Liver (tissue), 3 donors: ENCODE results near the gene RFT1.

Experiments used
- EGR1 ChIP-seq, 2 donors: IDR thresholded peaks; 2 replicates each; pipeline ENCODE4 v1.6.1; 2016 to 2018; ENCODE audit warnings: antibody characterized with exemption in 2 of 2, low read depth in 2 of 2
- FOXA2 ChIP-seq: IDR thresholded peaks from 2 replicates; pipeline ENCODE4 v1.6.1; 2016; ENCODE audit warnings: antibody characterized with exemption
- RAD21 ChIP-seq, 2 donors: IDR thresholded peaks; 2 replicates each; pipeline ENCODE4 v1.6.1; 2016; ENCODE audit warnings: antibody characterized with exemption in 2 of 2, mild to moderate bottlenecking in 2 of 2
- RXRA ChIP-seq, 2 donors: IDR thresholded peaks; 2 replicates each; pipeline ENCODE4 v1.6.1; 2017 to 2018; ENCODE audit warnings: antibody characterized with exemption in 2 of 2, mild to moderate bottlenecking in 1 of 2
- TAF1 ChIP-seq: conservative IDR thresholded peaks from 2 replicates; pipeline ENCODE4 v1.6.1; 2016; ENCODE audit warnings: antibody characterized with exemption, mild to moderate bottlenecking
- YY1 ChIP-seq: IDR thresholded peaks from 2 replicates; pipeline ENCODE4 v1.6.1; 2016; ENCODE audit warnings: antibody characterized with exemption, mild to moderate bottlenecking
- TF ChIP-seq, protein P1 (sequence below): fragments of 150-350 bp; IDR thresholded peaks from 2 replicates; pipeline ENCODE4 v1.5.1; 2017; ENCODE audit warnings: improper control_type of control experiment, low read depth, low read length; ENCODE audit not compliant: missing input control
- TF ChIP-seq, protein P2 (sequence below): IDR thresholded peaks from 2 replicates; pipeline ENCODE4 v1.6.1; 2016; ENCODE audit warnings: antibody characterized with exemption
- TF ChIP-seq, protein P3 (sequence below): IDR thresholded peaks from 2 replicates; pipeline ENCODE4 v1.6.1; 2016; ENCODE audit warnings: antibody characterized with exemption, mild to moderate bottlenecking
- TF ChIP-seq, protein P4 (sequence below): IDR thresholded peaks from 2 replicates; pipeline ENCODE4 v1.6.1; 2016; ENCODE audit warnings: antibody characterized with exemption
- TF ChIP-seq, protein P5 (sequence below): IDR thresholded peaks from 2 replicates; pipeline ENCODE4 v1.6.1; 2016; ENCODE audit warnings: antibody characterized with exemption
- donor health status: healthy.
- donor health status: healthy.

DNA sequence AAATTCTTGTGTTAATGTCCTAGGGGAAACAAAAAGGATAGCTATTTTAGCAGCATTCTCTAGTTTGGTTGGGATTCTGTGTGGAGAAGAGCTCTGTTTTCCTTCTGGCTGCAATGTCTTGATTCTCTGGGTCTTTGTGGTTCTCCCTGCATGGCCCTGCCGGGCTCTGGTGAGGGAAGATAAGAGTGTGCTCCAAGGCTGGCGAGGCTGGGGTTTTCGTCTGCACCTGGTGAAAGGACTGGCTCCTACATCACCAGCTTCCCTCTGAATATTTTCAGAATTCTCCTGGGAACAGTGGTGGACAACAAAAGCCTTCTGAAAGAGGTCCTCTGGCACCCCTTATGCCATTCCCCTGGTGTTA is 46.3 kb downstream of the RFT1 start:
- TF ChIP-seq TAF1 (no peak), YY1 (no peak), RXRA (IDR thresholded peaks at IDR 0.05) (no peak), RAD21 (IDR thresholded peaks at IDR 0.05) (no peak), EGR1 (IDR thresholded peaks at IDR 0.05; ENCODE audit: low read depth in 2 of 2) (no peak), FOXA2 (no peak)
- TF ChIP-seq, protein P1, sequence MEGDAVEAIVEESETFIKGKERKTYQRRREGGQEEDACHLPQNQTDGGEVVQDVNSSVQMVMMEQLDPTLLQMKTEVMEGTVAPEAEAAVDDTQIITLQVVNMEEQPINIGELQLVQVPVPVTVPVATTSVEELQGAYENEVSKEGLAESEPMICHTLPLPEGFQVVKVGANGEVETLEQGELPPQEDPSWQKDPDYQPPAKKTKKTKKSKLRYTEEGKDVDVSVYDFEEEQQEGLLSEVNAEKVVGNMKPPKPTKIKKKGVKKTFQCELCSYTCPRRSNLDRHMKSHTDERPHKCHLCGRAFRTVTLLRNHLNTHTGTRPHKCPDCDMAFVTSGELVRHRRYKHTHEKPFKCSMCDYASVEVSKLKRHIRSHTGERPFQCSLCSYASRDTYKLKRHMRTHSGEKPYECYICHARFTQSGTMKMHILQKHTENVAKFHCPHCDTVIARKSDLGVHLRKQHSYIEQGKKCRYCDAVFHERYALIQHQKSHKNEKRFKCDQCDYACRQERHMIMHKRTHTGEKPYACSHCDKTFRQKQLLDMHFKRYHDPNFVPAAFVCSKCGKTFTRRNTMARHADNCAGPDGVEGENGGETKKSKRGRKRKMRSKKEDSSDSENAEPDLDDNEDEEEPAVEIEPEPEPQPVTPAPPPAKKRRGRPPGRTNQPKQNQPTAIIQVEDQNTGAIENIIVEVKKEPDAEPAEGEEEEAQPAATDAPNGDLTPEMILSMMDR: no peak
- TF ChIP-seq, protein P2, sequence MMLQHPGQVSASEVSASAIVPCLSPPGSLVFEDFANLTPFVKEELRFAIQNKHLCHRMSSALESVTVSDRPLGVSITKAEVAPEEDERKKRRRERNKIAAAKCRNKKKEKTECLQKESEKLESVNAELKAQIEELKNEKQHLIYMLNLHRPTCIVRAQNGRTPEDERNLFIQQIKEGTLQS: no peak
- TF ChIP-seq, protein P3, sequence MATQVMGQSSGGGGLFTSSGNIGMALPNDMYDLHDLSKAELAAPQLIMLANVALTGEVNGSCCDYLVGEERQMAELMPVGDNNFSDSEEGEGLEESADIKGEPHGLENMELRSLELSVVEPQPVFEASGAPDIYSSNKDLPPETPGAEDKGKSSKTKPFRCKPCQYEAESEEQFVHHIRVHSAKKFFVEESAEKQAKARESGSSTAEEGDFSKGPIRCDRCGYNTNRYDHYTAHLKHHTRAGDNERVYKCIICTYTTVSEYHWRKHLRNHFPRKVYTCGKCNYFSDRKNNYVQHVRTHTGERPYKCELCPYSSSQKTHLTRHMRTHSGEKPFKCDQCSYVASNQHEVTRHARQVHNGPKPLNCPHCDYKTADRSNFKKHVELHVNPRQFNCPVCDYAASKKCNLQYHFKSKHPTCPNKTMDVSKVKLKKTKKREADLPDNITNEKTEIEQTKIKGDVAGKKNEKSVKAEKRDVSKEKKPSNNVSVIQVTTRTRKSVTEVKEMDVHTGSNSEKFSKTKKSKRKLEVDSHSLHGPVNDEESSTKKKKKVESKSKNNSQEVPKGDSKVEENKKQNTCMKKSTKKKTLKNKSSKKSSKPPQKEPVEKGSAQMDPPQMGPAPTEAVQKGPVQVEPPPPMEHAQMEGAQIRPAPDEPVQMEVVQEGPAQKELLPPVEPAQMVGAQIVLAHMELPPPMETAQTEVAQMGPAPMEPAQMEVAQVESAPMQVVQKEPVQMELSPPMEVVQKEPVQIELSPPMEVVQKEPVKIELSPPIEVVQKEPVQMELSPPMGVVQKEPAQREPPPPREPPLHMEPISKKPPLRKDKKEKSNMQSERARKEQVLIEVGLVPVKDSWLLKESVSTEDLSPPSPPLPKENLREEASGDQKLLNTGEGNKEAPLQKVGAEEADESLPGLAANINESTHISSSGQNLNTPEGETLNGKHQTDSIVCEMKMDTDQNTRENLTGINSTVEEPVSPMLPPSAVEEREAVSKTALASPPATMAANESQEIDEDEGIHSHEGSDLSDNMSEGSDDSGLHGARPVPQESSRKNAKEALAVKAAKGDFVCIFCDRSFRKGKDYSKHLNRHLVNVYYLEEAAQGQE: no peak
- TF ChIP-seq, protein P4, sequence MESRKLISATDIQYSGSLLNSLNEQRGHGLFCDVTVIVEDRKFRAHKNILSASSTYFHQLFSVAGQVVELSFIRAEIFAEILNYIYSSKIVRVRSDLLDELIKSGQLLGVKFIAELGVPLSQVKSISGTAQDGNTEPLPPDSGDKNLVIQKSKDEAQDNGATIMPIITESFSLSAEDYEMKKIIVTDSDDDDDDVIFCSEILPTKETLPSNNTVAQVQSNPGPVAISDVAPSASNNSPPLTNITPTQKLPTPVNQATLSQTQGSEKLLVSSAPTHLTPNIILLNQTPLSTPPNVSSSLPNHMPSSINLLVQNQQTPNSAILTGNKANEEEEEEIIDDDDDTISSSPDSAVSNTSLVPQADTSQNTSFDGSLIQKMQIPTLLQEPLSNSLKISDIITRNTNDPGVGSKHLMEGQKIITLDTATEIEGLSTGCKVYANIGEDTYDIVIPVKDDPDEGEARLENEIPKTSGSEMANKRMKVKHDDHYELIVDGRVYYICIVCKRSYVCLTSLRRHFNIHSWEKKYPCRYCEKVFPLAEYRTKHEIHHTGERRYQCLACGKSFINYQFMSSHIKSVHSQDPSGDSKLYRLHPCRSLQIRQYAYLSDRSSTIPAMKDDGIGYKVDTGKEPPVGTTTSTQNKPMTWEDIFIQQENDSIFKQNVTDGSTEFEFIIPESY: no peak
- TF ChIP-seq, protein P5, sequence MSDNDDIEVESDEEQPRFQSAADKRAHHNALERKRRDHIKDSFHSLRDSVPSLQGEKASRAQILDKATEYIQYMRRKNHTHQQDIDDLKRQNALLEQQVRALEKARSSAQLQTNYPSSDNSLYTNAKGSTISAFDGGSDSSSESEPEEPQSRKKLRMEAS: no peak
